ENCODE results near the gene ABCG2. TPM values are rescaled to one million over a fixed set of nuclear protein-coding genes. Genes with fewer than 3 reads are reported as not detected.

Gene ABCG2
- total RNA-seq = 5.3 and 6.0 TPM in 2 replicates

DNA sequence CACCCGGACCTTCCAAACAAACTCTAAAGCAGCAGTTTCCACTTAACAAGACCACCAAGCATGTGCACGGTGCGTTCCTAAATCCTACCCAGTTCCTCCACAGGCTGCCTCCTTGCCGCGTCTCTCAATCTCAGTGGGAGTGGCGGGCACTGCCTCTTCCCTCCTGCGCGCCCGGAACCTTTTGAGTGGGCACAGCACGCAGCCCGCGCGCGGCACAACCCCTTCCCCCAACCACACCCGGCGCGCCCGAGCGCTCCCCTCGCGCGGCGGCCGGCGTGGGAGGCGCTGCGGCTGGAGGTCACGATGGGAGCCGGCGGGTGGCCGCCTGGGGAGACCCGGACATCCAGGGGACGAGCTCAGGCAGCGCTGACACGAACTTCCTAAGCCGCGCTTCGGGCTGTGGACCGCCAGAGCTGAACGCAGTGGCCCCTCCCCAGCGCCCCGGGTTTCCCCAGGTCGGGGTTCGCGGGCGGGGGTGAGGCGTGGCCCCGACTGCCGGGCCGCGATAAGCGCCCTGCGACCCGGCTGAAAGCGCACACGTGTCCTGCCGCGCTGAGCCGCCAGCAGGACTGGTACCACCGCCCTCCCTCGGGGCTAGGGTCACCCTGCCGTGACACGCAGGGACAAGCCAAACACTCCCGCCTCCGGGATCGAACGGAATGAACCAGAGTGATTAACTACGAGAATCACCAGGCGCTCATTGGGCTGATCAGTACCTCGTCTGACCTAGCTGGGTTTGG lies at the start of gene ABCG2:
Gene ABCG2 (minus strand): TSS at position 151 of the 740 bp plus-strand sequence. CDS start 18,644 bp downstream, outside the sequence.

Other genes with a start within 250 kb of the ABCG2 start
- 0.10 and 1.1 TPM in 2 replicates for gene SPP1, start 182.9 kb downstream of the ABCG2 start, total RNA-seq
- 11.8 and 12.2 TPM in 2 replicates for gene PKD2, start 151.0 kb downstream of the ABCG2 start, total RNA-seq
- gene PPM1K, start 125.9 kb upstream of the ABCG2 start, total RNA-seq = 5.1 and 6.3 TPM in 2 replicates
- 23.6 and 34.6 TPM in 2 replicates for gene HERC6, start 220.2 kb upstream of the ABCG2 start, total RNA-seq